ENCODE results near the gene CIITA. TPM values are rescaled to one million over a fixed set of nuclear protein-coding genes. Genes with fewer than 3 reads are reported as not detected.

CIITA gene
- total RNA-seq, 2 donors from 2014 or later: 4.5 to 9.6 TPM

GRCh38 chr16:10935226-10935915 lies 58.4 kb downstream of the CIITA start:
- DNase-seq: no peak
- no peak for TF ChIP-seq CTCF (IDR thresholded peaks at IDR 0.05)
- H3K4me3 ChIP-seq: no peak overlapping the region
- H3K27me3 ChIP-seq: no peaks in the 10 kb centered on the region
- intact Hi-C loops (cut with DNase I): no loop called here
- H3K4me1 ChIP-seq: peaks cover 34% of the 10 kb centered on the region
- no peaks in the 10 kb centered on the region for H3K9me3 ChIP-seq
- no peak overlapping the region for H3K9ac ChIP-seq (ENCODE audit: low read depth in 2 of 2, low read length in 2 of 2)
- H3K36me3 ChIP-seq: no peaks in the 10 kb centered on the region
- H3K27ac ChIP-seq: no peak overlapping the region

- no peaks in the 10 kb centered on the region for H3K36me3 ChIP-seq
- DNase-seq: no peak
- H3K4me1 ChIP-seq: peaks cover 34% of the 10 kb centered on the region
- intact Hi-C loops (cut with DNase I): no loop called here
- H3K9ac ChIP-seq (ENCODE audit: low read depth in 2 of 2, low read length in 2 of 2): no peak overlapping the region
- no peak for TF ChIP-seq CTCF (IDR thresholded peaks at IDR 0.05)
- no peaks in the 10 kb centered on the region for H3K9me3 ChIP-seq
- H3K27ac ChIP-seq: no peak overlapping the region
- H3K4me3 ChIP-seq: no peak overlapping the region
- H3K27me3 ChIP-seq: no peaks in the 10 kb centered on the region
Measured at GRCh38 chr16:10936272-10936984, 59.4 kb downstream of the CIITA start.

GRCh38 chr16:10937068-10937859 lies 60.3 kb downstream of the CIITA start:
- TF ChIP-seq CTCF (IDR thresholded peaks at IDR 0.05): no peak
- peak overlapping the region; percentile 27 to 28 for H3K9ac ChIP-seq (ENCODE audit: low read depth in 2 of 2, low read length in 2 of 2)
- H3K27me3 ChIP-seq: no peaks in the 10 kb centered on the region
- H3K4me3 ChIP-seq: no peak overlapping the region
- intact Hi-C loops (cut with DNase I): no loop called here
- H3K27ac ChIP-seq: peak overlapping the region; percentile 16
- H3K36me3 ChIP-seq: no peaks in the 10 kb centered on the region
- no peak for DNase-seq
- no peaks in the 10 kb centered on the region for H3K9me3 ChIP-seq
- peaks cover 34% of the 10 kb centered on the region for H3K4me1 ChIP-seq

- Histone ChIP-seq H3K27ac (peak overlapping the region; percentile 38), H3K9me3 (no peaks in the 10 kb centered on the region), H3K9ac (ENCODE audit: low read depth in 2 of 2, low read length in 2 of 2) (peak overlapping the region; percentile 19 to 46), H3K4me3 (no peak overlapping the region), H3K36me3 (no peaks in the 10 kb centered on the region), H3K4me1 (peaks cover 34% of the 10 kb centered on the region), H3K27me3 (no peaks in the 10 kb centered on the region)
- intact Hi-C loops (cut with DNase I): no loop called here
- no peak for TF ChIP-seq CTCF (IDR thresholded peaks at IDR 0.05)
- DNase-seq: peak; percentile 39
Measured at GRCh38 chr16:10938321-10938720, 61.3 kb downstream of the CIITA start.

GRCh38 chr16:10938796-10939648 lies 62.0 kb downstream of the CIITA start:
- H3K36me3 ChIP-seq: no peaks in the 10 kb centered on the region
- H3K4me1 ChIP-seq: peaks cover 34% of the 10 kb centered on the region
- H3K9me3 ChIP-seq: no peaks in the 10 kb centered on the region
- peak overlapping the region; percentile 38 for H3K27ac ChIP-seq
- no peak for TF ChIP-seq CTCF (IDR thresholded peaks at IDR 0.05)
- peak overlapping the region in 1 of 2 donors; percentile 19 for H3K9ac ChIP-seq (ENCODE audit: low read depth in 2 of 2, low read length in 2 of 2)
- H3K4me3 ChIP-seq: no peak overlapping the region
- no peaks in the 10 kb centered on the region for H3K27me3 ChIP-seq
- intact Hi-C loops (cut with DNase I): no loop called here
- DNase-seq: no peak

Measured in colonic mucosa (tissue), 4 donors.